ENCODE results near the gene PAXX.

DNA sequence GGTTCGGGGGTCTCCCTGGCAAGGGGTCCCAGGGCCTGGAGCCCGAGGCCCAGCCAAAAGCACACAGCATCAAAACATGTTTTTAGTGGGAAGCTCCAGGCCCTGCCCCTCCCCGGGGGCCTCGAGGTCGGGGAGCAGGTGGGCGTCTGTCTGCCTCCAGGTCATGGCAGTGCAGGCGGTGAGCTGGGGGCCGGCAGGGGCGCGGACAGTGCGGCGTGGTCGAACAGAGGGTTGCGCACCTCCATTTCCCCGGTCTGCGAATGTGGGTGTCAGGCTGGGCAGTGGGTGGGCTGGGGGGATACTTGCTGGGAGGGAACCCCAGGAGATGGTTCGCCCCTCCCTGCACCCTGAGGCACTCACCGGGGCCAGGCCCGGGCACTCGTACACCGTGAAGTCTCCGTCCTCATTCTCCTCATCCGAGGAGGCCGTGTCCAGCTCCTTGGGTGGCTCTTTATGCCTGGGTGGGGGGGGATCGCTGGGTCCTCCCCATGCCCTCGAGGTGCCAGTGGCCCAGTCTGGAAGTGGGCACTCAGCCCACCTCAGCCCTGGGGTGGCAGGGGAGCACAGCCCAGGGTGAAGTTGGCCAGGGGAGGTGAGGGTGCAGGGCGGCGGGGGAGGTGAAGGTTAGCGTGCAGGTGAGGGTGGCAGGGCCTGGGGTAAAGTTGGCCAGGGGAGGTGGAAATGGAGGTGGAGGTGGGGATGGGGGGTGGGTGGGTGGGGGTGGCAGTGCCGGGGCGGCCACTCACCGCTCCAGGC lies 47.6 kb downstream of the PAXX start:
- TF ChIP-seq, protein P1, sequence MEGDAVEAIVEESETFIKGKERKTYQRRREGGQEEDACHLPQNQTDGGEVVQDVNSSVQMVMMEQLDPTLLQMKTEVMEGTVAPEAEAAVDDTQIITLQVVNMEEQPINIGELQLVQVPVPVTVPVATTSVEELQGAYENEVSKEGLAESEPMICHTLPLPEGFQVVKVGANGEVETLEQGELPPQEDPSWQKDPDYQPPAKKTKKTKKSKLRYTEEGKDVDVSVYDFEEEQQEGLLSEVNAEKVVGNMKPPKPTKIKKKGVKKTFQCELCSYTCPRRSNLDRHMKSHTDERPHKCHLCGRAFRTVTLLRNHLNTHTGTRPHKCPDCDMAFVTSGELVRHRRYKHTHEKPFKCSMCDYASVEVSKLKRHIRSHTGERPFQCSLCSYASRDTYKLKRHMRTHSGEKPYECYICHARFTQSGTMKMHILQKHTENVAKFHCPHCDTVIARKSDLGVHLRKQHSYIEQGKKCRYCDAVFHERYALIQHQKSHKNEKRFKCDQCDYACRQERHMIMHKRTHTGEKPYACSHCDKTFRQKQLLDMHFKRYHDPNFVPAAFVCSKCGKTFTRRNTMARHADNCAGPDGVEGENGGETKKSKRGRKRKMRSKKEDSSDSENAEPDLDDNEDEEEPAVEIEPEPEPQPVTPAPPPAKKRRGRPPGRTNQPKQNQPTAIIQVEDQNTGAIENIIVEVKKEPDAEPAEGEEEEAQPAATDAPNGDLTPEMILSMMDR (IDR thresholded peaks at IDR 0.05; ENCODE audit: low read length), result no peak
- TF ChIP-seq EZH2 (IDR thresholded peaks at IDR 0.05; ENCODE audit: borderline replicate concordance, low read length), result no peak

All from OCI-LY1 (cell line).